ENCODE measurements around the gene USF3.

The USF3 gene

GRCh38 chr3:113663324-113663750, 33.1 kb downstream of the USF3 start:
- ChIA-PET POLR2A (no interaction called here), CTCF (interaction anchor here (0.8 to 1.3 kb wide), 2 partner anchors 9 to 32 kb away, joined by 3 read pairs; no protein-coding TSS in a partner anchor)
- TF ChIP-seq, protein P1, sequence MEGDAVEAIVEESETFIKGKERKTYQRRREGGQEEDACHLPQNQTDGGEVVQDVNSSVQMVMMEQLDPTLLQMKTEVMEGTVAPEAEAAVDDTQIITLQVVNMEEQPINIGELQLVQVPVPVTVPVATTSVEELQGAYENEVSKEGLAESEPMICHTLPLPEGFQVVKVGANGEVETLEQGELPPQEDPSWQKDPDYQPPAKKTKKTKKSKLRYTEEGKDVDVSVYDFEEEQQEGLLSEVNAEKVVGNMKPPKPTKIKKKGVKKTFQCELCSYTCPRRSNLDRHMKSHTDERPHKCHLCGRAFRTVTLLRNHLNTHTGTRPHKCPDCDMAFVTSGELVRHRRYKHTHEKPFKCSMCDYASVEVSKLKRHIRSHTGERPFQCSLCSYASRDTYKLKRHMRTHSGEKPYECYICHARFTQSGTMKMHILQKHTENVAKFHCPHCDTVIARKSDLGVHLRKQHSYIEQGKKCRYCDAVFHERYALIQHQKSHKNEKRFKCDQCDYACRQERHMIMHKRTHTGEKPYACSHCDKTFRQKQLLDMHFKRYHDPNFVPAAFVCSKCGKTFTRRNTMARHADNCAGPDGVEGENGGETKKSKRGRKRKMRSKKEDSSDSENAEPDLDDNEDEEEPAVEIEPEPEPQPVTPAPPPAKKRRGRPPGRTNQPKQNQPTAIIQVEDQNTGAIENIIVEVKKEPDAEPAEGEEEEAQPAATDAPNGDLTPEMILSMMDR (IDR thresholded peaks at IDR 0.05; ENCODE audit: control extremely low read depth, extremely low read depth, low read depth, missing control alignments): no peak
- DNase-seq (ENCODE audit: extremely low spot score): no peak

DNA sequence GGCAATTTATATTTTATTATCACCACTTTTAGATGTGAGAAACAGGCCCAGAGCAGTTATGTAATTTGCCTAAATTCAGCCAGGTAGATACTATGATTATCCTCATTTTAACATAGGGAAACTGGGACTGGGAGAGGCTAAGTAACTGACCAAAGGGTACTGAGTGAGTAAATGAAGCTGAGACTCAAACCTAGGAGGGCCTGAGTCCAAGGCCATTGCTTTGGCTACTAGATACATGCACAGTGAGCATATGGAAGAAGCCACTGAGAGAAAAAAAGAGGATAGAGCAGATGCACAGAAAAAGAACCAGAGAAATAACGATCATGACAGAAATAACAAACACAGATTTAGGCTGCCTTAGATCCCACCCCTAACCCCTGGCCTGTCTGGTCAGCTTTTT, 33.6 kb downstream of the USF3 start:
- CTCF ChIA-PET: interaction anchor here (0.8 to 1.3 kb wide), 2 partner anchors 9 to 32 kb away, joined by 3 read pairs; no protein-coding TSS in a partner anchor
- TF ChIP-seq, protein P1 (IDR thresholded peaks at IDR 0.05; ENCODE audit: control extremely low read depth, extremely low read depth, low read depth, missing control alignments): no peak
- POLR2A ChIA-PET: no interaction called here
- no peak for DNase-seq (ENCODE audit: extremely low spot score)

GRCh38 chr3:113660896-113661295, 35.5 kb downstream of the USF3 start:
- ChIA-PET POLR2A (no interaction called here), CTCF (interaction anchor here (0.8 to 1.6 kb wide), 4 partner anchors 9 to 39 kb away, joined by 3 to 6 read pairs (median 4); no protein-coding TSS in a partner anchor)
- no peak for DNase-seq (ENCODE audit: extremely low spot score)
- TF ChIP-seq, protein P1 (IDR thresholded peaks at IDR 0.05; ENCODE audit: control extremely low read depth, extremely low read depth, low read depth, missing control alignments): no peak

DNA sequence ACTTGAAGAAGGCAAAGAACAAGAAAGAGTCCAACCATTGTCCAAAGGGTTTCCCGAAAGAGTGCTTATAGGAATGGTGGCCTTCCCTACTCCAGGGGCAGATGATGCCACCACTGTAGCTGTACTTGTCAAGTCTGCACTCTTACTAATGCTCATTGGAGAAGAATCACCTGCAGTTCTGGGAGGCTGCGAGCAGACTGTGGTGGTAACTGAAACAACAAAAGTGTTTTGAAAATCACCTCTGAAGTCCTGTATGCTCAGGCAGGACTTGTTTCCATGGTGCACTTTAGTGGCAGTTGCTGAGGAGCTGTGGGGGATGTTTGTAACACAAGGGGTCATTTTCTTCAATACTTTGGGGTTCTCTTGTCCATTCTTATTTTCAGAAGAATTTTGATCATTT, 36.0 kb downstream of the USF3 start:
- CTCF ChIA-PET: interaction anchor here (0.8 to 1.6 kb wide), 5 partner anchors 9 to 40 kb away, joined by 3 to 6 read pairs (median 4); no protein-coding TSS in a partner anchor
- TF ChIP-seq, protein P1 (IDR thresholded peaks at IDR 0.05; ENCODE audit: control extremely low read depth, extremely low read depth, low read depth, missing control alignments): no peak
- POLR2A ChIA-PET: no interaction called here
- no peak for DNase-seq (ENCODE audit: extremely low spot score)

DNA sequence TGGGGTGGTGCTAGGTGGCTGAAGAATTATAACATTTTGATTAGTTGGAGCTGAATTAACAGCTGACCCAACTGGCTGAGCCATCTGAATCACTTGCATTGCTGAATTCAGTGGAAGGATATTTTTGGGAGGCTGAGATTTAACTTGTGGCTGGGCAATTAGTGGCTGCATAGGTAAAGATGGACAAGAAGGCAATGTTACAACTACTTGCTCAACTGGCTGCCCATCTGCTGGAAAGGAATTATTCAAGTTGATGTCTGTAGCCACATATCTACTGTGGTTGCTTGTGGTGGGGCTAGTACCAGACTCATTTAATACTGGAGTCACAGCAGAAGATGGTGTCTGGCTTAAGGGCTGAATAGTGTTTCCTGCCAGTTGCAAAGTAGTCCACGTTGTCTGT, 36.4 kb downstream of the USF3 start:
- TF ChIP-seq, protein P1 (IDR thresholded peaks at IDR 0.05; ENCODE audit: control extremely low read depth, extremely low read depth, low read depth, missing control alignments): no peak
- ChIA-PET POLR2A (no interaction called here), CTCF (interaction anchor here (1.4 to 1.6 kb wide), 3 partner anchors 9 to 40 kb away, joined by 4 to 5 read pairs (median 4); no protein-coding TSS in a partner anchor)
- no peak for DNase-seq (ENCODE audit: extremely low spot score)

- DNase-seq (ENCODE audit: extremely low spot score): no peak
- CTCF ChIA-PET: interaction anchor here (1.6 kb wide), 1 partner anchor 35 kb away, joined by 4 read pairs; no protein-coding TSS in a partner anchor
- POLR2A ChIA-PET: no interaction called here
- TF ChIP-seq, protein P1 (IDR thresholded peaks at IDR 0.05; ENCODE audit: control extremely low read depth, extremely low read depth, low read depth, missing control alignments): no peak
Observed at GRCh38 chr3:113659101-113659541, 37.3 kb downstream of the USF3 start.

Measured in GM10248 (cell line).